K562 (cell line): ENCODE results near the gene GNGT2. TPM values are rescaled to one million over a fixed set of nuclear protein-coding genes. Genes with fewer than 3 reads are reported as not detected.
A peak's percentile ranks its signal among the peaks of the same experiment; 100 is the strongest.

Experiments
- ATAC-seq: fragments of 200-7000 bp; cut with Tn5 transposase; 3 replicates; pipeline ENCODE4 v1.9.1; 2020; ENCODE audit warnings: moderate library complexity
- BruUV-seq: library from RNA; stranded (reverse); fragments of 400-500 nt; replicated peaks from 2 replicates; lab custom pipeline; 2021; lab: Mats Ljungman, UMichigan
- CTCF ChIA-PET: fragments of 300-600 bp; formaldehyde crosslinking; extraction: SDS; loops from one replicate; lab custom pipeline; 2021; ENCODE audit warnings: low intra/inter-chr PET ratio; lab: Yijun Ruan, JAX
- POLR2A ChIA-PET: fragments of 300-600, 350-650 bp; sonication (Branson Sonifier 250); formaldehyde crosslinking; extraction: SDS; loops from one replicate; lab custom pipeline; 2021; ENCODE audit warnings: antibody characterized with exemption, inconsistent platforms; lab: Yijun Ruan, JAX
- DNase-seq, 4 experiments: peaks; one replicate each; pipeline versions ENCODE4 v3.0.0 to v3.0.0-alpha.2; 2011 to 2018; ENCODE audit warnings: low spot score in 3 of 4, mixed read lengths in 3 of 4; ENCODE audit errors: extremely low read depth in 1 of 4
- FAIRE-seq: peaks from 2 replicates; lab custom pipeline; 2011; peaks lifted over from hg19 to GRCh38; lab: Jason Lieb, UNC
- H2AFZ ChIP-seq: 2 replicates; pipeline ENCODE4 v1.6.0; 2011; ENCODE audit warnings: low read depth, low read length, control low read depth, inconsistent platforms
- H3K27ac ChIP-seq: fragments of 200-600 bp; 3 replicates; pipeline ENCODE4 v1.8.0; 2011; ENCODE audit warnings: low read depth, mild to moderate bottlenecking, control low read depth, inconsistent platforms, low read length, moderate library complexity, mixed read lengths; ENCODE audit errors: extremely low read depth
- H3K27me3 ChIP-seq, 2 experiments: fragments of 300-600 bp in 1 of 2; 2 replicates in 1 of 2; 3 replicates in 1 of 2; pipeline versions ENCODE4 v1.6.0 to v1.8.0; 2011; ENCODE audit warnings: inconsistent platforms in 2 of 2, low read length in 2 of 2, mild to moderate bottlenecking in 1 of 2, mixed read lengths in 1 of 2, moderate library complexity in 1 of 2; ENCODE audit not compliant: control insufficient read depth in 2 of 2, insufficient read depth in 2 of 2
- H3K36me3 ChIP-seq: fragments of 300-600 bp; 3 replicates; pipeline ENCODE4 v1.8.0; 2011; ENCODE audit warnings: mild to moderate bottlenecking, low read length, inconsistent platforms; ENCODE audit not compliant: control insufficient read depth, insufficient read depth
- H3K4me1 ChIP-seq, 2 experiments: fragments of 200-600 bp in 1 of 2; replicated peaks in 1 of 2; 2 replicates in 1 of 2; 3 replicates in 1 of 2; pipeline versions ENCODE4 v1.5.1 to v1.8.0; 2011; ENCODE audit warnings: inconsistent platforms in 2 of 2, low read length in 2 of 2, mild to moderate bottlenecking in 1 of 2, mixed read lengths in 1 of 2, moderate library complexity in 1 of 2; ENCODE audit not compliant: control insufficient read depth in 2 of 2, insufficient read depth in 2 of 2
- H3K4me2 ChIP-seq: 2 replicates; pipeline ENCODE4 v1.6.1; 2011; ENCODE audit warnings: low read length, control low read depth, inconsistent platforms, mixed read lengths; ENCODE audit not compliant: insufficient read depth
- H3K4me3 ChIP-seq: fragments of 200-600 bp; sonication (generic), shearing (Covaris generic); 2 replicates; pipeline ENCODE4 v1.5.1; 2016; ENCODE audit warnings: control low read depth, inconsistent platforms
- H3K79me2 ChIP-seq: fragments of 200-600 bp; 3 replicates; pipeline ENCODE4 v1.8.0; 2011; ENCODE audit warnings: low read length, inconsistent platforms; ENCODE audit not compliant: control insufficient read depth, insufficient read depth
- H3K9ac ChIP-seq, 2 experiments: 2 replicates each; pipeline versions ENCODE4 v1.6.0 to v1.6.1; 2011; ENCODE audit warnings: low read depth in 2 of 2, low read length in 2 of 2, control low read depth in 1 of 2, inconsistent platforms in 1 of 2, mild to moderate bottlenecking in 1 of 2, mixed read lengths in 1 of 2; ENCODE audit not compliant: insufficient read depth in 1 of 2
- H3K9me1 ChIP-seq: one replicate; pipeline ENCODE4 v1.6.0; 2011; ENCODE audit warnings: inconsistent platforms, mild to moderate bottlenecking, low read length, moderate library complexity; ENCODE audit not compliant: control insufficient read depth, insufficient read depth
- H3K9me3 ChIP-seq: replicated peaks from 2 replicates; pipeline ENCODE4 v1.5.1; 2011; ENCODE audit warnings: low read depth, low read length, inconsistent platforms; ENCODE audit not compliant: control insufficient read depth, insufficient read depth
- H4K20me1 ChIP-seq: replicated peaks from 2 replicates; pipeline ENCODE4 v1.6.1; 2011; ENCODE audit warnings: low read length, inconsistent platforms, mixed read lengths; ENCODE audit not compliant: control insufficient read depth, insufficient read depth
- EGR1 ChIP-seq: fragments of 450-650 bp; conservative IDR thresholded peaks from 2 replicates; pipeline ENCODE4 v1.6.1; 2017; ENCODE audit warnings: mild to moderate bottlenecking
- PHTF2 ChIP-seq: fragments of 250-450 bp; sonication (Bioruptor Pico); IDR thresholded peaks from 2 replicates; pipeline ENCODE4 v1.5.0; 2021; ENCODE audit warnings: mild to moderate bottlenecking
- WGBS: fragments of 100-300 bp; shearing (Covaris generic); methylation state at CpG from one replicate; pipeline ENCODE4 v1.1.6; 2016; ENCODE audit warnings: low coverage, mixed read lengths; ENCODE audit not compliant: insufficient coverage; ENCODE audit errors: missing lambda C conversion rate; 5-methylcytosine and 5-hydroxymethylcytosine counted together
- in situ Hi-C: fragments of 300-500 bp; cut with MboI; formaldehyde crosslinking; loops from 4 replicates; pipeline ENCODE4 v1.15.0; 2018; ENCODE audit warnings: inconsistent platforms, mixed read lengths
- intact Hi-C: fragments of 100-400 bp; cut with micrococcal nuclease; formaldehyde crosslinking; loops from 2 replicates; pipeline ENCODE4 v1.14.2; 2022
- polyA plus RNA-seq, 8 experiments: library from polyadenylated mRNA; depleted of rRNA in 4 of 8; stranded (reverse) in 5 of 8; unstranded in 3 of 8; fragments of >200 nt; fragmentation: Nextera tagmentation in 2 of 8; fragmentation: Illumina TruSeq in 1 of 8; extraction: Ambion mirVana in 2 of 8; extraction: Trizol in 1 of 8; gene quantifications; 2 replicates each; pipeline versions ENCODE4 v1.2.1 to v1.2.3, GENCODE V29; 2011 to 2014; ENCODE audit warnings: inconsistent platforms in 1 of 8, missing spikeins in 1 of 8
- total RNA-seq, 7 experiments: library from RNA; depleted of rRNA in 6 of 7; stranded (reverse); fragments of >200 nt in 6 of 7; fragmentation: Illumina TruSeq in 2 of 7; extraction: Trizol in 2 of 7; gene quantifications; 2 replicates each; pipeline versions ENCODE4 v1.2.1 to v1.2.3, GENCODE V29; 2011 to 2021; ENCODE audit warnings: low replicate concordance in 1 of 7
- TF ChIP-seq, protein P1 (sequence below): fragments of 450-650 bp; formaldehyde crosslinking; IDR thresholded peaks from 2 replicates; pipeline ENCODE4 v1.4.0; 2020; ENCODE audit warnings: mild to moderate bottlenecking, moderate library complexity

GNGT2 gene
- total and polyA plus RNA-seq, 9 of the 15 experiments (the other 6 are each of a cell fraction or from before 2014, with no cell fraction given): not detected

DNA sequence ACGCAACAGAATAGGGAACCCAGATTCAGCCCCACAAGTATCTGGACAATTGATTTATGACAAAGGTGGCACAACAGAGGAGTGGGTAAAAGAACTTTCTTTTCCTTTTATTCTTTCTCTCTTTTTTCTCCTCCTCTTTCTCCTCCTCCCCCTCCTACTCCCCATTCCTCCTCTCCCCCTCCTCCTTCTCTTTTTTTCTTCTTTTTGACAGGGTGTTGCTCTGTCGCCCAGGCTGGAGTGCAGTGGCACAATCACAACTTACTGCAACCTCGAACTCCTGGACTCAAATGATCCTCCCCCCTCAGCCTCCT is 16.1 kb downstream of the GNGT2 start:
- in situ Hi-C loops: no loop called here
- POLR2A ChIA-PET: interaction anchor here (0.6 to 1.0 kb wide), 6 partner anchors 8 to 206 kb away, joined by 3 to 7 read pairs (median 4); no protein-coding TSS in a partner anchor
- TF ChIP-seq EGR1 (0 out of 2 replicates have a peak, but pooled peaks have one; percentile 7), PHTF2 (CRISPR knock-in tag) (no peak)
- TF ChIP-seq, protein P1, sequence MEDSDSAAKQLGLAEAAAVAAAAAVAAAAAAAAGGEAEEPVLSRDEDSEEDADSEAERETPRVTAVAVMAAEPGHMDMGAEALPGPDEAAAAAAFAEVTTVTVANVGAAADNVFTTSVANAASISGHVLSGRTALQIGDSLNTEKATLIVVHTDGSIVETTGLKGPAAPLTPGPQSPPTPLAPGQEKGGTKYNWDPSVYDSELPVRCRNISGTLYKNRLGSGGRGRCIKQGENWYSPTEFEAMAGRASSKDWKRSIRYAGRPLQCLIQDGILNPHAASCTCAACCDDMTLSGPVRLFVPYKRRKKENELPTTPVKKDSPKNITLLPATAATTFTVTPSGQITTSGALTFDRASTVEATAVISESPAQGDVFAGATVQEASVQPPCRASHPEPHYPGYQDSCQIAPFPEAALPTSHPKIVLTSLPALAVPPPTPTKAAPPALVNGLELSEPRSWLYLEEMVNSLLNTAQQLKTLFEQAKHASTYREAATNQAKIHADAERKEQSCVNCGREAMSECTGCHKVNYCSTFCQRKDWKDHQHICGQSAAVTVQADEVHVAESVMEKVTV: no peak
- TF ChIP-seq, all 486 proteins: peak for 1
- H3K9me3 ChIP-seq: no peaks in the 10 kb centered on the region
- 7% methylated on average over 3 of the region's 3 CpGs for WGBS
- no peaks in the 10 kb centered on the region for H3K9me1 ChIP-seq
- intact Hi-C loops: loop anchor here (5.0 kb wide), 2 partner anchors 33 to 302 kb away; partner anchors contain the start of gene ATP5MC1
- H4K20me1 ChIP-seq: no peaks in the 10 kb centered on the region
- H3K4me1 ChIP-seq: peaks cover 7 to 9% of the 10 kb centered on the region in 2 experiments; a peak in 3 of 5 replicates
- H3K36me3 ChIP-seq: no peaks in the 10 kb centered on the region
- DNase-seq: no peak
- peak overlapping the region; percentile 99 for H2AFZ ChIP-seq
- no TSS peak for BruUV-seq
- H3K27ac ChIP-seq: no peak overlapping the region
- H3K9ac ChIP-seq: no peak overlapping the region
- no peaks in the 10 kb centered on the region for H3K27me3 ChIP-seq
- peak overlapping the region; percentile 94 for H3K4me2 ChIP-seq
- no peak for FAIRE-seq
- CTCF ChIA-PET: no interaction called here
- no peaks in the 10 kb centered on the region for H3K79me2 ChIP-seq
- no peak for ATAC-seq
- no peak overlapping the region for H3K4me3 ChIP-seq
